ENCODE results near the gene RSAD1. TPM values are rescaled to one million over a fixed set of nuclear protein-coding genes. Genes with fewer than 3 reads are reported as not detected.

The RSAD1 gene
- 10 to 100 TPM; 59.9 to 67.7 (median 67.4) TPM for total RNA-seq

DNA sequence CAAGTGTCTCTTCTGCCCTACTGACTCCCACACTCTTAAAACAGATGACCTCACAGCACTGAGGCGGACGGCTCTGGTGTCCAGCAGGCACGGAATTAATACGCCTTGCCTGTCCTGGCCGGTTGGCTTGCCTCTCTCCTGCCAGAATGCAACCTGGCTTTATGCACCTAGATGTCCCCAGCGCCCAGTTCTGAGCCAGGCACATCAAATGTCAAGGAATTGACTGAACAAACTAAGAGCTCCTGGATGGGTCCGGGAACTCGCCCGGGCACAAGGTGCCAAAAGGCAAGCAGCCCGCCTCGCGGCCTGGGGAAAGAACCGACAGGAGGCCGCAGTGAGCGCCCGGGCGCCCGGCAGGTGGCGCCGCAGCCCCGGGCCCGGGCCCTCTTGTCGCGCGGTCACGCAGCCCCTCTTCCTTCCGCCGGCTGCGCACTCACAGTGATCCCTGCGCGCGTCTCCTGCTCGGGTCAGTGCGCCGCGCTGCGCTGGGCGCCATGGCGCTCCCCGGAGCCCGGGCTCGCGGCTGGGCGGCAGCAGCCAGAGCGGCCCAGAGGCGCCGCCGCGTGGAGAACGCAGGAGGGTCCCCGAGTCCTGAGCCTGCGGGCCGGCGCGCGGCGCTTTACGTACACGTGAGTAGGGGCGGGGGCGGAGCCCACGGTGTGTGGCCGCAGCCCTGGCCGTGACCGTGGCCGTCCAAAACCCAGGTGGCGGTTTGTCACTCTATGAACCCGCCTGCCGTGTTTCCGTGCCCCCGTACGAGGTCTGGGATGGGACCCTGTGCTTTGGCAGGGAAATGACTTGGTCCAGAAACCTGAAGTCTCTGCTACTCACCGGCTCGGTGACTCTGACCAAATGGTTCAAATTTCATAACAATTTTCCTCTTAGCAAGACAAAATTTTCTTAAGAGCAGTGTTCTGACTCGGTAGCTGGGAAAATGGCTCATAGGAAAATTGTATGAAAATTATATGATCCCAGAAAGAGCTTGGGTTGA, at the start of gene RSAD1:
RSAD1 (plus strand) TSS at position 470 of the 991 bp plus-strand sequence; CDS start at position 495, 25 bp downstream.
- Mint-ChIP-seq H3K36me3 (ENCODE audit: insufficient read depth) (peaks cover 10% of the 10 kb centered on the region), H3K9me3 (no peaks in the 10 kb centered on the region), H3K4me3 (peak within 1 kb of the TSS; percentile 90), H3K4me1 (ENCODE audit: low read depth) (peaks cover 26% of the 10 kb centered on the region), H3K27me3 (ENCODE audit: low read depth) (peaks cover 4% of the 10 kb centered on the region)
- ATAC-seq (peak; percentile 94 to 96), DNase-seq (peak; percentile 79)

DNA sequence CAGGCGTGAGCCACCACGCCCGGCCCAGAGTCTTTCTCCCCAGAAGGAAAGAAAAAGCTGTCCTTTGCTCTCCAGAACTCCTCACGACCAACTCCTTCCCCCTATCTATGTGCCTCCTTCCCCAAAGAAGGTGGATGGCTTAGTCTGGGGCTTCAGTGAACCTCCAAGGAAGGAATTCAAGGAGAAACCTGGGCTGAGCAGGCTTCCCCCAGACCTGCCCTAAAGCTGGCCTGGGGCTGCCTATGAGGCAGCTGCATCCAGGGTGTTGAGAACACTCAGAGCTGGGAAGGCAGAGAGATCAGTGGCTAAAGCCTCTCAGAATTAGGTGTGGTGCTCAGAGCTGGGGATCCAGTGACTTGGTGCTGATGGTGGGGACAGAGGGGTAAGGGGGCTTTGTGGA, 48.9 kb upstream of the RSAD1 start:
- H3K4me1 Mint-ChIP-seq (ENCODE audit: low read depth) = peaks cover 19% of the 10 kb centered on the region
- H3K27me3 Mint-ChIP-seq (ENCODE audit: low read depth) = no peaks in the 10 kb centered on the region
- no peak for DNase-seq
- H3K4me3 Mint-ChIP-seq = no peak overlapping the region
- no peak for ATAC-seq
- no peaks in the 10 kb centered on the region for H3K9me3 Mint-ChIP-seq
- H3K36me3 Mint-ChIP-seq (ENCODE audit: insufficient read depth) = no peaks in the 10 kb centered on the region

DNA sequence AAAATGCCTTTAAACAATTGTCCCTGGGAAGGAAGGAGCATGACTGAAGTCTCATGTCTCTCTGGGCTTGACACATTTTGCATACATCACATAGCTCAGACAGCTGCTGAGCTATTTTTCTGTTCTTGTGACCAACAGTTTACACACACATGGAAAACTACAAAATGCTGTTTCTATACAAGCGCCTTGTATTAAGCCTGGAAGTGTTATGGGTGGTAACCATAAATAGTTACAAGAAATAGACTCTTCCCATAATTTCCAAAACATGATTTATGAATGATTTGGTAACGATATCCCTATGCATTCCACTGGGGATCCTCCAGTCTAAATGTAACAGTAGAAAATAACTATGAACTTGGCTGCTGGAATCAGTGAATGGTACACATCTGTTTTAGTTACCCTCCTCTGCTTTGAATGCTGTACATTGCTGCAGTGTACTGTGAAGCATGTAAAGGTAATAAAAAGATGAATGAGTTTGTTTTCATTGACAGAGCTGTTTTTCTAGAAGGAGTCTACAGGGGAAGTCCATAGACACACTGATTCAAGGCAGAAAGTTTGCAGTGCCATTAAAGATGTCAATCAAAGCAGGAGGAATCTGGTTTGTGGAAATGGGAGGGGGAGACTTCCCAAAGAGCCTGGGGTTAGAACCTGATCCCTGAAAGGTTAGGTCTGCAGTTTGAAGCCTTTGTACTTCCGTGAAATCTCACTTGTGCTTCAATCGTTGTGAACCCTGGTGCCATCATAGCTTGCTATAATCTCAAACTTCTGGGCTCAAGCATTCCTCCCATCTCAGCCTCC, 47.6 kb upstream of the RSAD1 start:
- DNase-seq = no peak
- H3K4me3 Mint-ChIP-seq = no peak overlapping the region
- no peaks in the 10 kb centered on the region for H3K9me3 Mint-ChIP-seq
- H3K4me1 Mint-ChIP-seq (ENCODE audit: low read depth) = peaks cover 12% of the 10 kb centered on the region
- ATAC-seq = no peak
- H3K27me3 Mint-ChIP-seq (ENCODE audit: low read depth) = no peaks in the 10 kb centered on the region
- H3K36me3 Mint-ChIP-seq (ENCODE audit: insufficient read depth) = no peaks in the 10 kb centered on the region

DNA sequence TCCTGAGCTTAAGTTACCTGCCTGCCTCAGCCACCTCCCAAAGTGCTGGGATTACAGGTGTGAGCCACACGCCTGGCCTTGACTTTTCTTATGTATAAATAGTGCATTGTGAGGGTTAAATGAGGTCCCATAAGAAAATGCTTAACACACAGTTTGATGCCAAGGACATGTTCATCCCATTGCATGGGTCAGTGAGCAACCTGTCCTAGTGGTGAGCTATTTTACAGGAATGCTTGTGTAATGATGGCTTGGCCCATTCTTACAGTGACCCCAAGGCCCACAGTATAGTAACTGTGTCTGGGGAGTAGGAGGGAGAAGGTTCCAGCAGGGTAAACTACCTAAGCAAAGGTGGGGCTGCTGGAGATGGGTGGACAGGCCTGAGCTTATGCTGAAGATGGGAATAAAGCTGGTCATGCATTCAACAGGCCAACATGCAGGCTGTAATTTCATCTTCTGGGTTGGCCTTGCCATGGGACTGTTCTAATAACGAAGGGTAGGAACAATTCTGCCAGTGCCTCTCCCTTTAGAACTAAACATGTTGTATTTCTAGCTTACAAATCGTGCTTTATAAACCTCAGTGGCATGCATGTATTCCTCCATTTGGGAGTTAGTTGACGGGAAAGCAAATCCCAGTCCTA, 46.4 kb upstream of the RSAD1 start:
- peaks cover 4% of the 10 kb centered on the region for H3K4me1 Mint-ChIP-seq (ENCODE audit: low read depth)
- H3K36me3 Mint-ChIP-seq (ENCODE audit: insufficient read depth) = no peaks in the 10 kb centered on the region
- no peaks in the 10 kb centered on the region for H3K9me3 Mint-ChIP-seq
- DNase-seq (no peak), ATAC-seq (no peak)
- no peak overlapping the region for H3K4me3 Mint-ChIP-seq
- no peaks in the 10 kb centered on the region for H3K27me3 Mint-ChIP-seq (ENCODE audit: low read depth)

DNA sequence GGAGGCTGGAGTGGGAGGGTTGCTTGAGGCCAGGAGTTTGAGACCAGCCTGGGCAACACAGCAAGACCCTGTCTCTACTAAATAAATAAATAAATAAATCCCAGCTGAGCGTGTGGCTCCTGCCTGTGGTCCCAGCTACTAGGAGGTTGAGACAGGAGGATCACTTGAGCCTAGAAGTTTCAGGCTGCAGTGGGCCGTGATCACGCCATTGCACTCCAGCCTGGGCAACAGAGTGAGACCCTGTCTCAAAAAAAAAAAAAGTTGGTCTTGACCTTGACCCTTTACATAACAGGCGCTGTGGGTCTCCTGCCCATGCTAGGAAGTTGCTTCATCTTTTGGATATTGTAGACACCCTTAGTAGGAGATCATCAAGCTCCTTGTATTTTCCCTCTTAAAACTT, 41.3 kb upstream of the RSAD1 start:
- peaks cover 2% of the 10 kb centered on the region for H3K36me3 Mint-ChIP-seq (ENCODE audit: insufficient read depth)
- no peak overlapping the region for H3K4me3 Mint-ChIP-seq
- DNase-seq = no peak
- ATAC-seq = no peak
- no peaks in the 10 kb centered on the region for H3K4me1 Mint-ChIP-seq (ENCODE audit: low read depth)
- no peaks in the 10 kb centered on the region for H3K27me3 Mint-ChIP-seq (ENCODE audit: low read depth)
- H3K9me3 Mint-ChIP-seq = no peaks in the 10 kb centered on the region

DNA sequence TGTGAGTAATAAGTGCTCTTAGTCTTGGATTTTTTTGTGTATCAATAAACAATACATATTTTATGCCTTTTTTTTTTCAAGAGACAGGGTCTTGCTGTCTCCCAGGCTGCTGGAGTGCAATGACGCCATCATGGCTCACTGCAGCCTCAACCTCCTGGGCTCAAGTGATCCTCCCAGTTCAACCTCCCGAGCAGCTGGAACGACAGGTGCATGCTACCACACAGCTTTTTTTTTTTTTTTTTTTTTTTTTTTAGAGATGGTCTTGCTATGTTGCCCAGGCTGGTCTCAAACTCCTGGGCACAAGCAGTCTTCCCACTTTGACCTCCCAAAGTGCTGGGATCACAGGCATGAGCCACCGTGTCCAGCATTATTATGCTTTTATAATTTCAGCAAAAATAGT, 39.7 kb upstream of the RSAD1 start:
- Mint-ChIP-seq H3K4me1 (ENCODE audit: low read depth) (no peaks in the 10 kb centered on the region), H3K36me3 (ENCODE audit: insufficient read depth) (peaks cover 2% of the 10 kb centered on the region), H3K27me3 (ENCODE audit: low read depth) (no peaks in the 10 kb centered on the region), H3K9me3 (no peaks in the 10 kb centered on the region), H3K4me3 (no peak overlapping the region)
- DNase-seq = no peak
- ATAC-seq = no peak

DNA sequence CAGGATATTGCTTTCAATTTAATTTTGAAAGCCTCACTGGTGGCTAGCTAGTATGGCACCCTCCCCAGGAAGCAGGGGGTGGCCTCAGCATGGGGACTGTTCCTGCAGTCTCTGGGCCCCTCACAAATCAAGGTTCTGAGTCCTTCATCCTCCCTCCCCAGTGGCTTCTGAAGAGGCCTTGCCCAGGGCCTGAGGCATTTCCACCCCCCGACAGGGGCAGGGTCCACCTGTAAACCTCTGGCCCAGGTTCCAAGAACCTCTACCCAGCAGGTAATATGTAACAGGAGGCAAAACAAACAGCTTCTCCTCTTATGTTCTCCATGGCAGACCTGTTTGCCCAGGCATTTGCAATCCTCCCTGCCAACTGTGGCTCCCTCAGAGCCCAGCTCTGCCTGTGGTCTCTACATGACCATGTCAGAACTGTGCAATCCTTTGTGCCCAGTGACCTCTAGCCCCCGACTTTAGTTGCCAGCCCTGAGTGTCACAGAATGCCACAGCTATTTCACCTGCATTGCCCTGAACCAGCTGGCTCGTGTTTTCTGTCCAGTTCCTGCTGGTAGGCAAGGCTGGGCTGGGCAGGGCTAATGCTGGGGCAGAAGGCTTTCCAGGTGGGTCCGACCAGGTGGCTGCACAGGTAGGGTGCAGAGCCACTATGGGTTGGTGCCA, 38.4 kb upstream of the RSAD1 start:
- no peaks in the 10 kb centered on the region for H3K9me3 Mint-ChIP-seq
- peaks cover 2% of the 10 kb centered on the region for H3K36me3 Mint-ChIP-seq (ENCODE audit: insufficient read depth)
- DNase-seq = no peak
- no peak overlapping the region for H3K4me3 Mint-ChIP-seq
- ATAC-seq = no peak
- no peaks in the 10 kb centered on the region for H3K27me3 Mint-ChIP-seq (ENCODE audit: low read depth)
- H3K4me1 Mint-ChIP-seq (ENCODE audit: low read depth) = no peaks in the 10 kb centered on the region

DNA sequence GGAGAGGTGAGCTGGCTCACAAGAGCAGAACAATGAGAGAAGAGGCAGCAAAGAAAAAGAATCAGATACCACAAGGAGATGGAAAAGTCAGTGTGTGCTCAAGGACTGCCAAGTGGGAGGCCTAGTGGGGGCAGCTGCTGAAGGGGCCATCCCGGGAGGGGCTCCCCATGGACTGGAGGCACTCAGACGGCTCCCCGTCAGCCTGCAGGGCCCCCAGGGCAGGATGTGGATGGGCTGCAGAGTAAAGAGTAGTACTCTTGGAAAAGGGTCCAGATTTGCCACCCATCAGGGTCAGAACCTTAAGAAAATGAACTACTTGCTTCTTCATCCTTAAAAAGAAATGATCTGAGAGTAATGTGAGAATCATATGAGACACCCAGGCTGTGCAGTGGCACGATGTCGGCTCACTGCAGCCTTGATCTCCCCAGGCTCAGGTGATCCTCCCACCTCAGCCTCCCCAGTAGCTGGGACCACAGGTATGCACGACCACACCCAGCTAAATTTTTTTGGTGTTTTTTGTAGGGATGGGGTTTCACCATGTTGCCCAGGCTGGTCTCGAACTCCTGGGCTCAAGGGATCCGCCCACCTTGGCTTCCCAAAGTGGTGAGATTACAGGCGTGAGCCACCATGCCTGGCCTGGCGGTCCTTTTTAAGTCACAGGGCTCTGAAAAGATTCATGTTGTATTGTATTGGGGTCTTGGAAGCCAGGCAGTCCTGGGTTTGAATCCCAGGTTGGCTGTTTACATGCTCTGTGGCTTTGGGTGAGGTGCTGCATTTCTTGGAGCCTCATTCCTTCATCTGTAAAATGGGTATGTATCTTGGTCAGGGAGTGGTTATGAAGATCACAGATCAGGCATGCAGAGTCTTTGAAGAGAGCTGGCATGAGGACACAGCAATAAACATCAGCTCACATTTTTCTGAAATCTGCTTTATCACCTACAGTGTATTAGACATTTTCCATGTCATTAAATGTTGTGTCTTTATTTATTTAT, 37.5 kb upstream of the RSAD1 start:
- H3K4me3 Mint-ChIP-seq = no peak overlapping the region
- no peaks in the 10 kb centered on the region for H3K27me3 Mint-ChIP-seq (ENCODE audit: low read depth)
- ATAC-seq (no peak), DNase-seq (no peak)
- no peaks in the 10 kb centered on the region for H3K4me1 Mint-ChIP-seq (ENCODE audit: low read depth)
- H3K9me3 Mint-ChIP-seq = no peaks in the 10 kb centered on the region
- H3K36me3 Mint-ChIP-seq (ENCODE audit: insufficient read depth) = peaks cover 2% of the 10 kb centered on the region

DNA sequence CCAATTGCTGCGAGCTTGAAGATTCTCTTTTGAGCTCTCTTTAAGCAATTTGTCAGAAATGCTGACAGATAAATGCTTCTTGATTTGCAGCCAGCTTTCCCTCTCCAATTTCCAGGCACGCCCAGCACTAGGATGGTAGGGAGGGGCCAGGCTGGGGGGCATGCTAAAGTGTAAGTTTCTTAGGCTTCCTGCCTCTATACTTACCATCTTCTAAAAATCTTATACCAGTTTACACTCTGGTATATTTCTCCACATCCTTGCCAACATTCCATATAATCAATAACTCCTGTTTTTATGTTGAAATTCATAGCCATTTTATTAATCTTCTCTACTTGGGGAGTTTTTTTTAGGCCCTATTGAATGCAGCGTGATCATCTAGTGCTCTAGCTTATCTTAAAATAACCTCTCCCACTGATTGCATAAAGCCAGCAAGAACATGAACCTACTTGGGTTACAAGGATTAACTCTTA, 35.1 kb upstream of the RSAD1 start:
- DNase-seq (no peak), ATAC-seq (no peak)
- peaks cover 3% of the 10 kb centered on the region for H3K36me3 Mint-ChIP-seq (ENCODE audit: insufficient read depth)
- no peaks in the 10 kb centered on the region for H3K27me3 Mint-ChIP-seq (ENCODE audit: low read depth)
- H3K4me1 Mint-ChIP-seq (ENCODE audit: low read depth) = no peaks in the 10 kb centered on the region
- no peaks in the 10 kb centered on the region for H3K9me3 Mint-ChIP-seq
- no peak overlapping the region for H3K4me3 Mint-ChIP-seq

DNA sequence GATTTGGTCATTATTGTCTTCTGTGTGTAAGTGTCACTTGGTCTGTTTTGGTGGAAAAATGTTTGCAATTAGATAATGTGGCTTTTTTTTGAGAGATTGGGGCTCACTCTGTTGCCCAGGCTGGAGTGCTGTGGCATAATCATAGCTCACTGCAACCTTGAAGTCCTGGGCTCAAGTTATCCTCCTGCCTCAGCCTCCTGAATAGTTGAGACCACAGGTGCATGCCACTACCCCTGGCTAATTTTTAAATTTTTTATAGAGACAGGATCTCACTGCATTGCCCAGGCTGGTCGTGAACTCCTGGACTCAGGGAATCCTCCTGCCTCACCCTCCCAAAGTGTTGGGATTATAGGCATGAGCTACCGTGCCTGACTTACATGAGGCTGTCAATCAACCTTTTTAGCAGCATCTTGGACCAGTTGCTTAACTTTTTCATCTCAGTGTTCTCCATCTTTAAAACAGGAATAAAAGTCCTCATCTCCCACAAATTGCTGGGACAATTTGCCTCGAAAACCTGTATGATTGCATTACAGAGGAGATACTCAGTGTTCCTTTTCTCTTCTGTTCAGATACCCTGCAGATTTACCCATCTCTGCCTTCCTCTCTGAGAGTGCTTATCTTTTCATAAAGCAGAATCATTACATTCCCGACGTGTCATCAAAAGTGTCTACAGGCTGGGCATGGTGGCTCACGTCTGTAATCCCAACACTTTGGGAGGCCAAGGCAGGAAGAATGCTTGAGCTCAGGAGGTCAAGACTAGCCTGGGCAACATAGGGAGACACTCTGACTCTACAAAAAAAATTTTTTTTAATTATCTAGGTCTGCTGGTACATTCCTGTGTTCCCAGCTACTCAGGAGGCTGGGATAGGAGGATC, 33.6 kb upstream of the RSAD1 start:
- no peaks in the 10 kb centered on the region for H3K4me1 Mint-ChIP-seq (ENCODE audit: low read depth)
- ATAC-seq = no peak

DNA sequence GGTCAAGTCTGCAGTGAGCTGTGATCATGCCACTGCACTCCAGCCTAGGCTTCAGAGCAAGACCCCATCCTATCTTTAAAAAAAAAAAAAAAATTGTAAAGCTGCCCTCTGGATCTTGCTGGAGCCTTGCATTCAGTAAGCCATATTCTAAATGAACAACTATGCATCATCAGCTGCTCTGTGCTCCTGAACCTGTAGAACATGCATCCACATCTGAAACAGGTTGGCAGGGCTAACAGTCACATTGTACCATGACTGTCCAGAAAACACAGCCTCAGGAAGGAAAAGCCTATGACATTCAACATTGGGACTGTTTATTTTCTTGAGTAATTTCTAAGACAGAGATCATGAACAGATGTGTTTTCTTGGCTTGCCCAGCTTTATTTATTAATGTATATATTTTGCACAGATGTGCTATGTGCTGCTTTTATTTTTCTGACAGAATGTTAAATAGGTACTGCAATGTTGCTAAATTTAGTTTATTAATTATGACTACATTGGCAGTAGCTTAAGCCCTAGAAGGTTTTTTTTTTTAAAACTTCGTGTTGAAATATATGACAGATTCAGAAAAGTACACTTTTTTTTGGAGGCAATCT, 32.8 kb upstream of the RSAD1 start:
- Mint-ChIP-seq H3K4me1 (ENCODE audit: low read depth) (no peaks in the 10 kb centered on the region), H3K27me3 (ENCODE audit: low read depth) (no peaks in the 10 kb centered on the region), H3K4me3 (no peak overlapping the region), H3K36me3 (ENCODE audit: insufficient read depth) (peaks cover 2% of the 10 kb centered on the region), H3K9me3 (no peaks in the 10 kb centered on the region)
- no peak for DNase-seq
- ATAC-seq = no peak

More for the DNA sequence above, 33.6 kb upstream of the RSAD1 start:
- peaks cover 2% of the 10 kb centered on the region for H3K36me3 Mint-ChIP-seq (ENCODE audit: insufficient read depth)
- H3K4me3 Mint-ChIP-seq = no peak overlapping the region
- DNase-seq = no peak
- no peaks in the 10 kb centered on the region for H3K9me3 Mint-ChIP-seq
- no peaks in the 10 kb centered on the region for H3K27me3 Mint-ChIP-seq (ENCODE audit: low read depth)
